GM21515 (cell line): ENCODE results near the gene ABCA7.

Source experiments
- ATAC-seq: cut with Tn5 transposase; IDR thresholded peaks from one replicate; pipeline ENCODE4 v1.9.1; 2021; ENCODE audit not compliant: unreplicated experiment

The ABCA7 gene

DNA sequence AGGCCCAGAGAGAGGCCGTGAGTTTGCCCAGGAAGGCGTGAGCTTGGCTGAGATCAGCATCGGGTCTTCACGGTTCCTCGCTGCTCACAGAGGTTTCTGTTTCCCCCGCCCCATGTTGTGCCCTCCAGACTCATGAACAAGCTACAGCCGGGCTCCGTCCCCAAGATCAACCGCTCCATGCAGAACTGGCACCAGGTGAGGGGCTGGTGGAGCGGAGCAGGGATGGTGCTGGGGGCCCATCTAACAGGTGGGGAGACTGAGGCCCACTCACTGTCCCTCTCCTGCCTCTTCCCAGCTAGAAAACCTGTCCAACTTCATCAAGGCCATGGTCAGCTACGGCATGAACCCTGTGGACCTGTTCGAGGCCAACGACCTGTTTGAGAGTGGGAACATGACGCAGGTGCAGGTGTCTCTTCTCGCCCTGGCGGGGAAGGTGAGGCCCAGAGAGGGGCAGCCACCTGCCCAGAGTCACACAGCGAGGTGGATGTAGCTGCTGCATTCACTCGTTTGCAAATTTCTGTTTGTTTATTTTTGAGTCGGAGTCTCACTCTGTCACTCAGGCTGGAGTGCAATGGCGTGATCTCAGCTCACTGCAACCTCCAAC is 7.5 kb upstream of the ABCA7 start:
- ATAC-seq: no peak

GRCh38 chr19:1035998-1036621 is 3.8 kb upstream of the ABCA7 start:
- no peak for ATAC-seq

DNA sequence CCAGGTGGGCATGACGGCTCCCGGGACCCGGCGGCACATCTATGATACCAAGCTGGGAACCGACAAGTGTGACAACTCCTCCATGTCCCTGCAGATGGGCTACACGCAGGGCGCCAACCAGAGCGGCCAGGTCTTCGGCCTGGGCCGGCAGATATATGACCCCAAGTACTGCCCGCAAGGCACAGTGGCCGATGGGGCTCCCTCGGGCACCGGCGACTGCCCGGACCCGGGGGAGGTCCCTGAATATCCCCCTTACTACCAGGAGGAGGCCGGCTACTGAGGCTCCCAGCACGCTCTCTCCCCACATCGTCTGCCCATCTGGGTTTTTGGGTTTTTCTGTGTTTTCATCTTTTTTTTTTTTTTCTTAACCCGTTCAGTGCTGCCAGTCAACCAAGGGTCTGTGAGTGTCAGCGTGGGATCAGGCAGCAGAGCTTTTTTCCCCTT is 2.3 kb upstream of the ABCA7 start:
- ATAC-seq: no peak

DNA sequence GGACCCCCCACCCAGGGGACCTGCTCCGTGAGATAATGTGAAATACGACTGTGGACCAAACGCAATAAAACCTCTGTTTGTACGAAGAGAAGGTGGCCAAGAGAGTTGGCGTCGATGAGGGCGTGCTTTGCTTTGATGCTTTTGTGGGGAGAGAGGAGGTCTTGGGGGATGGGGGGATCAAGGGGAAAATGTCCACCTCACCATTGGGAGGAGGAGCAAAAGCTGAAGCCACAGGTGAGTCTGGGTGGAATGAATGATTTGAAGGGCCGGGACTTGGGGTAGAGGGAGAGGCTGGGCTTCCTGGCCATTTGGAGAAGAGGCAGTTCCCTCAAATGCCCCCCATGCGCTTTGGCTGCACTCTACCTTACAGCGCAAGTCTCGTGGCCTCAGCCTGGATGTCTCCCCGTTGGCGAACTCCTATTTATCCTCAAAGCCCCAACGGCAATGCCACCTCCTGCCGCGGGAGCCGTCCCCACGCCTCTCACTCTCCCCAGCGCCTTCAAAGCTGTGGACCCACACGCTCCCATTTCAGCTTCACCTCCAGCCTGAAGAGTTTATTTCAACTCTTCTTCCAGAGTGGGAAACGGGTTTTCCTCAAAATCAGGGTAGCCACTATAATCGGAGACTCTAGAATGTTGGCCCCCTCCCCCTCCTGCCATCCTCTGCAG is 795 bp upstream of the ABCA7 start:
- no peak for ATAC-seq

DNA sequence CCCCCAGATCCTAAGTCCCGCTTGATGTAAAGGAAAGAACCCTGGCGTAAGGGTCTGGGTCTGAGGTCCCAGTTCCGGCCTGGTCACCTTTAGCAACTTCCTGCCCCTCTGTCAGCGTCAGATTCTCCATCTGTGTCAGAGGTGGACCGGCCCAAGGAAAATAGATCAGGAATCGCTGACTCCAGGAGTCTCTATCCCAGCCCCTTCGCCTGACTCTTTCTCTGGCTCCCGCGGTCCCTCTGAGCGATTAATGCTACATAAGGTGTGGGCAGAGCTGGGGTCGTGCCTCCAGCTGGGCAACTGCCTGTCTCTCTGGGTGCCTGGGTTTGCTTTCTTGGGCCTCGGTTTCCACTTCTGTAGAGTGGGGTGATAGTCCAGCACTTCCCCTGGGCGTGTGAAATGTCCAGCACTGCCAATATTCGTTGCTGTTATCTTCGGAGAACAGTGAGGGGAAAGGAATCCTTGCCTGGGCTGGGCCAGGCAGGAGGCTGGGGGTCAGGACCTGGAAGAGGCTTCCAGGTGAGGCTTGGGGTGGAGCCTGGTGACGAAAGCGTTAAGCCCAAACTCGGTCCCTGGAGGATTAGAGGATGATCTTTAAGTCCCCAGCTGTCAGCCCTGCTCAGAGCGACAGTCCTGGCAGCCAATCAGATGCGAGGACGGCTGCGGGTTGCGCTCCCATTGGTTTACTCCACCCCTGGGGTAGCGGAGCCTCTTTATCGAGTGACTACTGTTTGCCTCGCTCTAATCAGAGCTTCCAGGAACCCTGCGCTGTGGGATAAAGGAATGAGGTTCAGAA is 767 bp downstream of the ABCA7 start:
- peak; percentile 40 for ATAC-seq

DNA sequence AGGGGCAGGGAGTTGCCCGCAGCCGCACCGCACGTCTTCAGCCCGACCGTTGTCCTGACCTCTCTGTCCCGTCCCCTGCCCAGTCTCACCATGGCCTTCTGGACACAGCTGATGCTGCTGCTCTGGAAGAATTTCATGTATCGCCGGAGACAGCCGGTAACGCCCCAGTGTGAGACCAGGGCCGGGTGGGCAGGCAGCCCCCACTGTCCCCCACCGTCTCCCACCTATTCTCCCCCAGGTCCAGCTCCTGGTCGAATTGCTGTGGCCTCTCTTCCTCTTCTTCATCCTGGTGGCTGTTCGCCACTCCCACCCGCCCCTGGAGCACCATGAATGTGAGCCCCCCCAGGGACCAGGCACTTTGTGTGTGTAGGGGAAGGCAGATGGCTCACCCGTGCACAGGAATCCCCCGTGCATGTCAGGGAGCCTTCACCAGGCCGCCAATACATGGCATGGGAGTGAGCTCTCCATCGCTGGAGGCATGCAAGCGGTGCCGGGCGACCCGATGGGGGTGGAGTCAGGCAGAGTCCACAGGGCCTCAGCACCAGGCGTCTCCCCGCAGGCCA is 1.4 kb downstream of the ABCA7 start:
- no peak for ATAC-seq

DNA sequence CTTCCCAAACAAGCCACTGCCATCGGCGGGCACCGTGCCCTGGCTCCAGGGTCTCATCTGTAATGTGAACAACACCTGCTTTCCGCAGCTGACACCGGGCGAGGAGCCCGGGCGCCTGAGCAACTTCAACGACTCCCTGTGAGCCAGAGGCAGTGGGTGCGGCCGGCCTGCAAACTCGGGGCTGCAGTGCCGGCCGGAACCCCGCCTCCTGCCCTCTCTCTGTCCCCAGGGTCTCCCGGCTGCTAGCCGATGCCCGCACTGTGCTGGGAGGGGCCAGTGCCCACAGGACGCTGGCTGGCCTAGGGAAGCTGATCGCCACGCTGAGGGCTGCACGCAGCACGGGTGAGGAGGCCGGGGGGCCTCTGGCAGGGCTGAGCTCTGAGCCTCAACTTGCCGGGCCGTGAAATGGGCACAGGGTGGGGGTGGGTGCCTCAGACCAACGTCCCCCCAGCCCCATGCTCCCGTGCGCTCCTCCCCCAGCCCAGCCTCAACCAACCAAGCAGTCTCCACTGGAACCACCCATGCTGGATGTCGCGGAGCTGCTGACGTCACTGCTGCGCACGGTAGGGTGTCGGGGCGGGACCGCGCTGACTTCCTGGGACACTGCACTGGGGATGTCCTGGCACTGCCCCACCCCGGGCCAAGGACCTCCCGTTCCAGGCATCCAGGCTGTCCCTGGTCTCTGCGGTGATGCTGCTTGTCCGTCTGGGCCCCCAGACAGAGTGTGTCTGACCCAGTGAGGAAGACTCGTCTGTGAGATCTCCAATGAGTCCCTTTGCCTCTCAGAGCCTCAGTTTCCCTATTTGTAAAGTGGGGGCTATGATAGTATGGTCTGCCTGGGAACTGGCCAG is 2.2 kb downstream of the ABCA7 start:
- no peak for ATAC-seq

DNA sequence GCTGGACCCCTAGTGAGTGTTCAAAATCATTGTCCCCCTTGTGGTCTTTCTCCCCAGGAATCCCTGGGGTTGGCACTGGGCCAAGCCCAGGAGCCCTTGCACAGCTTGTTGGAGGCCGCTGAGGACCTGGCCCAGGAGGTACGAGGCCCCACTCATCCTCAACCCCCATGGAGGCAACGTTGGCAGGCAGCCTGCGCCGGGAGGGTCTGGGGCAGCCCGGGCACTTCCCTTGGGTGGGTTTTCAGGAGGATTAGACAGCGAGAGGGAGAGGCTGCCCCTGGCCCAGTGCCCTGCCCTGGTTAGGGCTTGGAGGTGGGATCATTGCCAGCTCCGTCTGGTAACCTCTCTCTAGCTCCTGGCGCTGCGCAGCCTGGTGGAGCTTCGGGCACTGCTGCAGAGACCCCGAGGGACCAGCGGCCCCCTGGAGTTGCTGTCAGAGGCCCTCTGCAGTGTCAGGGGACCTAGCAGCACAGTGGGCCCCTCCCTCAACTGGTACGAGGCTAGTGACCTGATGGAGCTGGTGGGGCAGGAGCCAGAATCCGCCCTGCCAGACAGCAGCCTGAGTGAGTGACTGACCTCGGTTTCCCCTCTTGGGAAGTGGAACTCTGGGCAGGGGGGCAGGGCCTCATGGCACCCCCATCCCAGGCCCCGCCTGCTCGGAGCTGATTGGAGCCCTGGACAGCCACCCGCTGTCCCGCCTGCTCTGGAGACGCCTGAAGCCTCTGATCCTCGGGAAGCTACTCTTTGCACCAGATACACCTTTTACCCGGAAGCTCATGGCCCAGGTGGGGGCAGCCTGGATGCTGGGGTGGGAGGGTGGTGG is 3.0 kb downstream of the ABCA7 start:
- no peak for ATAC-seq

- no peak for ATAC-seq
Observed at GRCh38 chr19:1045247-1045603, 5.3 kb downstream of the ABCA7 start.

GRCh38 chr19:1046117-1046626 is 6.3 kb downstream of the ABCA7 start:
- no peak for ATAC-seq

DNA sequence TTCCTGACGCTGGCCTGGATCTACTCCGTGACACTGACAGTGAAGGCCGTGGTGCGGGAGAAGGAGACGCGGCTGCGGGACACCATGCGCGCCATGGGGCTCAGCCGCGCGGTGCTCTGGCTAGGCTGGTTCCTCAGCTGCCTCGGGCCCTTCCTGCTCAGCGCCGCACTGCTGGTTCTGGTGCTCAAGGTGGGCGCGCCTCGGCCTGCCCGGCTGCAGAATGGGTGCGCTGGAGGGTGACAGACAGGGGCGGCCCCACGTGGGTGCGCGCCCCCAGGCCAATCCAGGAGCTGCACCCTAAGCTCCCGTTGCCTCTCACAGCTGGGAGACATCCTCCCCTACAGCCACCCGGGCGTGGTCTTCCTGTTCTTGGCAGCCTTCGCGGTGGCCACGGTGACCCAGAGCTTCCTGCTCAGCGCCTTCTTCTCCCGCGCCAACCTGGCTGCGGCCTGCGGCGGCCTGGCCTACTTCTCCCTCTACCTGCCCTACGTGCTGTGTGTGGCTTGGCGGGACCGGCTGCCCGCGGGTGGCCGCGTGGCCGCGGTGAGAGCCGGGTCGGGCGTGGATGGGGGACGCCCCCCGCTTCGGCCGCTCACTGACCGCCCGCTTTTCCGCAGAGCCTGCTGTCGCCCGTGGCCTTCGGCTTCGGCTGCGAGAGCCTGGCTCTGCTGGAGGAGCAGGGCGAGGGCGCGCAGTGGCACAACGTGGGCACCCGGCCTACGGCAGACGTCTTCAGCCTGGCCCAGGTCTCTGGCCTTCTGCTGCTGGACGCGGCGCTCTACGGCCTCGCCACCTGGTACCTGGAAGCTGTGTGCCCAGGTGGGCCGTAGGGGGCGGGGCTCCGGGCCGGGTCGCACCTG is 7.2 kb downstream of the ABCA7 start:
- ATAC-seq: no peak

GRCh38 chr19:1047696-1048147 is 7.8 kb downstream of the ABCA7 start:
- ATAC-seq: no peak

DNA sequence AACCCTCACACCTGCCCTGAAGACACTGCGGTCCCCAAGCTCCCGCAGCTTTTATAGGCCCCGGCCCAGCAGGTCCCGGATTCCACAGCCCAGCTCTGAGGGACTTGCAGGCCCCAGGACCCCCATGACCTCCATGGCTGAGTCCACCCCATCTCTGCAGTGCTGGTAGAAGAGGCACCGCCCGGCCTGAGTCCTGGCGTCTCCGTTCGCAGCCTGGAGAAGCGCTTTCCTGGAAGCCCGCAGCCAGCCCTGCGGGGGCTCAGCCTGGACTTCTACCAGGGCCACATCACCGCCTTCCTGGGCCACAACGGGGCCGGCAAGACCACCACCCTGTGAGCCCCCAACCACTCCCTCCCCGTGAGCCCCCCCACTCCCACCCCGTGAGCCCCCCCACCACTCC is 9.2 kb downstream of the ABCA7 start:
- no peak for ATAC-seq

DNA sequence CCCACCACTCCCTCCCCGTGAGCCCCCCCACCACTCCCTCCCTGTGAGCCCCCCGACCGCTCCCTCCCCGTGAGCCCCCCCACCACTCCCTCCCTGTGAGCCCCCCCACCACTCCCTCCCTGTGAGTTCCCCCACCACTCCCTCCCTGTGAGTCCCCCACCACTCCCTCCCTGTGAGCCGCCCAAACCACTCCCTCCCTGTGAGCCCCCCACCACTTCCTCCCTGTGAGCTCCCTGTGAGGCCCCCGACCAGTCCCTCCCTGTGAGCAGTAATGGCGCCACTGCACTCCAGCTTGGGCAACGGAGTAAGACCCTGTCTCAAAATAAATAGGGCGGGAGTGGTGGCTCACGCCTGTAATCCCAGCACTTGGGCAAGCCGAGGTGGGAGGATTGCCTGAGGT is 9.9 kb downstream of the ABCA7 start:
- no peak for ATAC-seq

- no peak for ATAC-seq
Observed at GRCh38 chr19:1050989-1051788, 11.3 kb downstream of the ABCA7 start.

- ATAC-seq: no peak
Observed at GRCh38 chr19:1051791-1052190, 11.9 kb downstream of the ABCA7 start.

DNA sequence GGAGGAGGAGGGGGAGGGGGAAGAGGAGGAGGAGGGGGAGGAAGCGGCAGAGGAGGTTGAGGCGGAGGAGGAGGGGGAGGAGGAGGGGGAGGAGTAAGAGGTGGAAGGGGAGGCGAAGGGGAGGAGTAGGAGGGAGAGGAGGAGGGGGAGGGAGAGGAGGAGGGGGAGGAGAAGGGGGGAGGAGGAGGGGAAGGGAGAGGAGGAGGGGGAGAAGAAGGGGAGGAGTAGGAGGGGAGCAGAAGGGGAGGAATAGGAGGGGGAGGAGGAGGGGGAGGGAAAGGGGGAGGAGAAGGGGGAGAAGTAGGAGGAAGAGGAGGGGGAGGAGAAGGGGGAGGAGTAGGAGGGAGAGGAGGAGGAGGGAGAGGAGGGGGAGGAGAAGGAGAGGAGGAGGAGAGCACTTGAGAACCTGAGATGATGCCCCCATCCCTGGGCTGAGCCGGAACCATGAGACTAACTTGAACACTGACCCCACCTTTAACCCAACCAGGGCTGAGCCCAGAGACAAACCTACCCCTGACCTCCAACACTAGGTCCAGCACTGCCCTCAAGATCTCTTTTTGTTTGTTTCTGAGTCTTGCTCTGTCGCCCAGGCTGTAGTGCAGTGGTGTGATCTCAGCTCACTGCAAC is 12.6 kb downstream of the ABCA7 start:
- no peak for ATAC-seq
